CD4-positive, alpha-beta T cell treated with Interferon alpha-2 for 1 hour (primary cell): ENCODE results near the gene UTP11.

Source experiments
- DNase-seq, 2 donors: peaks; one replicate each; pipeline ENCODE4 v3.0.0-alpha.2; 2020 to 2022

Gene UTP11

GRCh38 chr1:38073534-38074301 is 61.2 kb downstream of the UTP11 start:
- no peak for DNase-seq

- DNase-seq, result no peak
Observed at GRCh38 chr1:38074302-38074677, 61.8 kb downstream of the UTP11 start.
